ENCODE data around the gene CCDC24.

Gene CCDC24

DNA sequence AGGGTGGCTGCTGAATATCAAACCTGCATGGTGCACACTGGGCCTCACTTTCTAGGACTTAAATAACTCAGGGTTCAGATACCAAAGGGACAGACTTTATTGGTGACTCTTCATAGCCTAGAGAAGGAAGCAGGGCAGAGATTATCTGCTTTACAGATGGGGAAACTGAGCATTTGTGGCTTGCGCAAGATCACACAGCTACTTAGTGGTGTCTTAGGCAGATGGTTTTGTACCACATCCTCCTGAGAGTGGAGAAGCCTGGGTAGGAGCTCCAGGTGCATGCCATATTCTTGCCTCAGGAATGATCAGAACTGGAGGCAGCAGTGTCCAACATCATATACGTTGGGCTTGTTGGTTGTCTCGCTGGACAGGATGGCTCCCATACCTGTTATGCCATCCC, 28.4 kb upstream of the CCDC24 start:
- no peak for FAIRE-seq
- DNase-seq (ENCODE audit: low spot score): no peak

DNA sequence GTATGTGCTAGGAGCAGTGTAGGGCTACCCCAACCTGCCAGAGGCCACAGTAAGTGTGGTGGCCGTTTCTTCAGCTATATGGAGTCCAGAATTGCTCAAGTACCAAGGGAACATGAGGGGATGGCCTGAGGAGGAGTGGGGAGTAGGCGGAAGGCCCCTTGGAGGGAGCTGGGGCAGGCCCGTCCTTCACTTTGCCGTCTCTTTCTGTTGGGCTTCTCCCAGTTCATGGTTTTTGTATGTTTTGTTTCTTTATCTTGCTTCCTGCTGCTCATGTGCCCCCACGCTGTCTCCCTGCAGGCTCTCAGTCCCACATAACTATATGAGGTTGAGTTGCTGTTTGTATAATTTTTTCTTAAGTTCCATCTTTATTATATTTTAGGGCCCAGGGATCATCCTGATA, 27.5 kb upstream of the CCDC24 start:
- DNase-seq (ENCODE audit: low spot score) (no peak), FAIRE-seq (no peak)

GRCh38 chr1:43965316-43965715, 26.1 kb upstream of the CCDC24 start:
- DNase-seq (ENCODE audit: low spot score) (no peak), FAIRE-seq (no peak)

DNA sequence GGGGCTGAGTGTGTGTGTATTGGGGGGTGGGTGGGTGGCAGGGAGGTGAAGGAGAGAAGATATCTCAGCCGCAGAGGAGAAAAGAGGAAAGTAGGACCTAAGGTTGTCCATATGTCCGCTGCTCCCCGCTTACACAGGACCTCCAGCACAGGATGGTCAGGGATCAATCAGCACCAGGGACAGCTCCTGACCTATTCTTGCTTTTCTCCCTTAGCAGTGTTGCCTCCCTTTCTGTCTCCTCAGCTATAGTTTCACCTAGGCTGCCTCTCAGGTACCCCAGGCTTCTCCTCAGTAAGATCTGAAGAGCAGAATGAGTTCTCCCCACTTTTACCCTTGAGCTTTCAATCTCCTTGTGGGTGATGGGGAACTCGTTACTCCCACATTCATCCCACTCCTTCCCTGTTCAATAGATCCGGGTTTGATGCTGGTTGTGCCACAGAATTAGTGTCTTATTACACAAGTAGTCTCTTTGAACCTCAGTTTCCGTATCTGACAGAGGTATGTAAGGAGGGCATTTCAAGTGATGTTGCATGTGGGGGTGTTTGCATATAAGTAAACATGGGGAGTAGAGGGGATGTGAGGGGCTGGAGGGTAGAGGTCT, 23.0 kb upstream of the CCDC24 start:
- peak; percentile 56 for DNase-seq (ENCODE audit: low spot score)
- FAIRE-seq: no peak

- DNase-seq (ENCODE audit: low spot score) (no peak), FAIRE-seq (no peak)
Measured at GRCh38 chr1:43969416-43969745, 22.0 kb upstream of the CCDC24 start.

DNA sequence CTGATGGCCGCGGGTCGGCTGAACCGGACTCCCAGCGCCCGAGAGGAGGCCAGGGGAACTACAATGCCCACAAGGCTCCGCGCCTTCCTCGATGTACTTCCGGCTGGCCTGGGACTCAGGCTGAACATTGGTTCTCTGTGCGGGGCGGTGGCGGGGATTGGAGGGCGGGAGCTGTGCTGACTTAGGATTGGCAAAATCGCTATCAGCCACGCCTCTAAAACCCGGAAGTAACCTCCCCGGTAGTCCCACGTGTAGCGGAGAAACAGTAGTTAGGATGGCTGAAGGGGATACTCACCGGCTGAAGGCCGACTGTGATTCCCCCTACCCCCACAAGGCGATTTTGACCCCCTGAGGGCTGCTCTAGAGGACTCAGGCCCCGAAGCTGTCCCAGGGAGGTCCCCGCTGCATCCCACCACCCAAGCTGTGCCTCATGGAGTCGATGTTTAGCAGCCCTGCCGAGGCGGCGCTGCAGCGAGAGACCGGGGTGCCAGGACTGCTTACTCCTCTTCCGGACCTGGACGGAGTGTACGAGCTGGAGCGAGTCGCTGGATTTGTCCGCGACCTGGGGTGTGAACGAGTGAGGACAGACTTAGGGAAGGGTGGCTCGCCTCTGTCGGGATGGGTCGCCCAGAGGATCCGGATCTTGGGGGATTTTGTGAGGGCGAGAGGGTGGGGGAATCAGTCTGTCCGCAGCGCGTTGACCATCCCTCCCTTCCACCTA, 21.5 kb upstream of the CCDC24 start, which contains the start of gene DPH2:
DPH2 (plus strand) TSS at position 265 of the 721 bp plus-strand sequence; CDS start at position 431, 166 bp downstream.
- FAIRE-seq: peak; percentile 98
- peak; percentile 100 for DNase-seq (ENCODE audit: low spot score)

DNA sequence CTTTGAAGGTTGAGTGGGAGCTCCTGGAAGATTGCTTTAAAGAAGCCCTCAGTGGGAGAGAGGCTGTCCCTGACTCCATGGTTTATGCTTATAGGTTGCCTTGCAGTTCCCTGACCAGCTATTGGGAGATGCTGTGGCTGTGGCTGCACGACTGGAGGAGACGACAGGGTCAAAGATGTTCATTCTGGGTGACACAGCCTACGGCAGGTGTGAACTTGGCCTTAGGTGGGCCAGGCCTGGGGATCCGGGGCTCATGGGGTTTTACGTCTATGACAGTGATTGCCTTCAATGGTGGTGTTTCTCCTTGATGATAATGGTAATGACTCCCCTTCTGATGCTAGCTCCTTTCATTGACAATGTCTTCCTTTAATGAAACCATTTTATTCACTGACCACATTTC, 20.9 kb upstream of the CCDC24 start:
- peak; percentile 32 for FAIRE-seq

DNA sequence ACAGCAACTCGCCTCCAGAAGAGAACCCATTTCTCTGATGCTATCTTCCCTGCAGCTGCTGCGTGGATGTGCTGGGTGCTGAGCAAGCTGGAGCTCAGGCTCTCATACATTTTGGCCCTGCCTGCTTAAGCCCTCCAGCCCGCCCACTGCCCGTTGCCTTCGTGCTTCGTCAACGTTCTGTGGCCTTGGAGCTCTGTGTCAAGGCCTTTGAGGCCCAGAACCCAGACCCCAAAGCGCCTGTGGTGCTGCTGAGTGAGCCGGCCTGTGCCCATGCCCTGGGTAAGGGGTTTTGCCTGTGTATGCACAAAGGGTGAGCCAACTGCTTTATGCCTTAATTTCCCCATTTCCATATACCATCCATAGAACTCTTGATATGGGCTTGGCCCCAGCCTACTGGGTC, 20.5 kb upstream of the CCDC24 start:
- no peak for DNase-seq (ENCODE audit: low spot score)
- no peak for FAIRE-seq

More for the DNA sequence above, 20.9 kb upstream of the CCDC24 start:
- no peak for DNase-seq (ENCODE audit: low spot score)

DNA sequence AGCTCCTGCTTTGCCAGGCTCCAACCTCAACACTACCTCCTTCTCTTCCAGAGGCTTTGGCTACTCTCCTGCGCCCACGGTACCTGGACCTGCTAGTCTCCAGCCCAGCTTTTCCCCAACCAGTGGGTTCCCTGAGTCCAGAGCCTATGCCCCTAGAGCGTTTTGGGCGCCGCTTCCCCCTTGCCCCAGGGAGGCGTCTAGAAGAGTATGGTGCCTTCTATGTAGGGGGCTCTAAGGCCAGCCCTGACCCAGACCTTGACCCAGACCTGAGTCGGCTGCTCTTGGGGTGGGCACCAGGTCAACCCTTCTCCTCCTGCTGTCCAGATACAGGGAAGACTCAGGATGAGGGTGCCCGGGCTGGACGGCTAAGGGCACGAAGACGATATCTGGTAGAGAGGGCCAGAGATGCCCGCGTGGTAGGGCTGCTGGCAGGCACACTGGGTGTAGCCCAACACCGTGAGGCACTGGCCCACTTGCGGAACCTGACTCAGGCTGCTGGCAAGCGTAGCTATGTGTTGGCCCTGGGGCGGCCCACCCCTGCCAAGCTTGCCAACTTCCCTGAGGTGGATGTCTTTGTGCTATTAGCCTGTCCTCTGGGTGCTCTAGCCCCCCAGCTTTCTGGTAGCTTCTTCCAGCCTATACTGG, 19.9 kb upstream of the CCDC24 start:
- DNase-seq (ENCODE audit: low spot score) (no peak), FAIRE-seq (no peak)

DNA sequence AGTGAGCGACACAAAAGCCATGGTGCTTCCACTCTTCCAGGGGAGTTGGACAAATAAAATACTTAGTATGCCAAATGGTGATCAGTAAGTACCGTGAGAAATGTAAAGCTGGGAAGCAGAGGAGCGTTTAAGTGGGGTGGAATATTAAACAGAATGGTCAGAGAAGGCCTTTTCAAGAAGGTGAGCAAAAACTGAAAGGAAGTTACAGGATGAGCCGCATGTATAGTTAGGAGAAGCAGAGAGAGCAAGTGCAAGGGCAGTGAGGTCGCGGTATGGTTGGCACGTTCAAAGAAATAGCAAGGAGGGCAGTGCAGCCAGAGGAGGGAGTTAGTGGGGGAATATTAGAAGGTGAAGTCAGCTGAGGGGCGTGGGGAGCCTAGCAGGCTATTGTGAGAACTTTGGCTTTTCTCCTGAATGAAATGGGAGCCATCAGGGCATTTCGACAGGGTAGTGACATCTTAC, 17.4 kb upstream of the CCDC24 start:
- FAIRE-seq: no peak
- no peak for DNase-seq (ENCODE audit: low spot score)

- peak; percentile 99 for FAIRE-seq
- DNase-seq (ENCODE audit: low spot score): peak; percentile 99
Measured at GRCh38 chr1:43974443-43975248, 16.8 kb upstream of the CCDC24 start, which contains the start of gene ATP6V0B. Gene ATP6V0B, plus strand, starts transcription at chr1:43974960. Its CDS starts 81 bp downstream, at chr1:43975041.

- DNase-seq (ENCODE audit: low spot score) (no peak), FAIRE-seq (peak; percentile 27)
Measured at GRCh38 chr1:43975249-43975961, 16.0 kb upstream of the CCDC24 start.

- no peak for DNase-seq (ENCODE audit: low spot score)
- FAIRE-seq: no peak
Measured at GRCh38 chr1:43976045-43976444, 15.4 kb upstream of the CCDC24 start.

GRCh38 chr1:43976890-43977289, 14.5 kb upstream of the CCDC24 start:
- no peak for FAIRE-seq
- no peak for DNase-seq (ENCODE audit: low spot score)

DNA sequence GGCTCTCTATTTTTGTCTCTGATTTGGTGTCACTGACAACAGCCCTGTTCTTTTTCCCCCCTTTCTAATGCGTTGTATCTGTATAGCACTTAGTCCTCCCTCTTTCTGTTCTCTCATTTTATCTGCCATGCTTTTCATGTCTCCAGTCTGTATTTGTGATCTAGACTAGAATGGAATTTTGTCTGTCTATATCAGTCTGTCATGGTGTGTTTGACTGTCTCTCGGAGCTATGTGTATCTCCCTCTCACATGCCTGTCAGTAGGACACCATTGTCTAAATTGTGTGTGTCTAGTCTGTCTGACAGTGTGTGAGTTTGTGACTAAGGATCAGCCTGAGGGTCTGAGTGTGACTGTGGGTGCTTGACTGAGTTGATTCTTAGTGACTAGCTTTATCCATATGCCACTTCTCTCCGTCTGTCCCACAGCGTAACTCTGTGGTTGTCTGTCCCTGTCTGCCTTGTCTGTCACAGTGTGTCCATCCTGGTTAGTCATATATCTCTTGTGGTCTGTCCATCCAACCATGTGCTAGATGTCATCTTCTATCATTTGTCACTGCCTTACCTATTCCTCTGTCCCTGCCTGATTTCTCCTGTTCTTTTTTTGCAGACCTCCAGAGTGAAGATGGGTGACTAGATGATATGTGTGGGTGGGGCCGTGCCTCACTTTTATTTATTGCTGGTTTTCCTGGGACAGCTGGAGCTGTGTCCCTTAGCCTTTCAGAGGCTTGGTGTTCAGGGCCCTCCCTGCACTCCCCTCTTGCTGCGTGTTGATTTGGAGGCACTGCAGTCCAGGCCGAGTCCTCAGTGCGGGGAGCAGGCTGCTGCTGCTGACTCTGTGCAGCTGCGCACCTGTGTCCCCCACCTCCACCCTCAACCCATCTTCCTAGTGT, 13.8 kb upstream of the CCDC24 start:
- FAIRE-seq: peak; percentile 62
- DNase-seq (ENCODE audit: low spot score): no peak

DNA sequence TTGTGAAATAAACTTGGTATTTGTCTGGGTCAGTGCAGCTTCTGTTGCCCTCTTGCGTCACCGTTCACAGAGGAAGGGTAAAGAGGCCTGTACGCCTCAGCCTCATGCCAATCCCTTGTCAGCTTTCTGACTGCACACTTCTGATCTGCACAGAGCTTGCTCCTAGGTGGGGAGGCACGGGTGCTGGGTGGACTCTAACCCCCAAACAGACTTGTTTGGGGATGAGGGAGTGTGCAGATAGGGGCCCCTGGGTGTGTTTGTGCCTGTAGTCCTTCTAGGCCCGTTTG, 13.2 kb upstream of the CCDC24 start:
- DNase-seq (ENCODE audit: low spot score): no peak
- FAIRE-seq: no peak

- FAIRE-seq: no peak
- peak; percentile 93 for DNase-seq (ENCODE audit: low spot score)
Measured at GRCh38 chr1:43978551-43979260, 12.7 kb upstream of the CCDC24 start, which contains the start of gene B4GALT2. Gene B4GALT2, plus strand, starts transcription at chr1:43979210. Its CDS starts 1,951 bp downstream, at chr1:43981161.

DNA sequence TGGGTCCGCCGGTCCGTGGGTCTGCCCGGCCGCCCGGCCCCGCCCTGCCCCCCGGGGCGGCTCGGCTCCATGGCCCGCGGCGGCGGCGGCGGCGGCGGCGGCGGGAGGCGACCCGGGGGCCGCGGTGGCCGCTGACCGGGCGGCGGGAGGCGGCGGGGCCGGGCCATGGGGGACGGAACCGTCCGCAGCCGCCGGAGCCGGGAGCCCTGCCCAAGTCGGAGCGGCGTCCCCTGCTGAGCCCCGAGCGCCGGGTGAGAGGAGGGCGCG, 12.2 kb upstream of the CCDC24 start:
- no peak for DNase-seq (ENCODE audit: low spot score)
- no peak for FAIRE-seq

DNA sequence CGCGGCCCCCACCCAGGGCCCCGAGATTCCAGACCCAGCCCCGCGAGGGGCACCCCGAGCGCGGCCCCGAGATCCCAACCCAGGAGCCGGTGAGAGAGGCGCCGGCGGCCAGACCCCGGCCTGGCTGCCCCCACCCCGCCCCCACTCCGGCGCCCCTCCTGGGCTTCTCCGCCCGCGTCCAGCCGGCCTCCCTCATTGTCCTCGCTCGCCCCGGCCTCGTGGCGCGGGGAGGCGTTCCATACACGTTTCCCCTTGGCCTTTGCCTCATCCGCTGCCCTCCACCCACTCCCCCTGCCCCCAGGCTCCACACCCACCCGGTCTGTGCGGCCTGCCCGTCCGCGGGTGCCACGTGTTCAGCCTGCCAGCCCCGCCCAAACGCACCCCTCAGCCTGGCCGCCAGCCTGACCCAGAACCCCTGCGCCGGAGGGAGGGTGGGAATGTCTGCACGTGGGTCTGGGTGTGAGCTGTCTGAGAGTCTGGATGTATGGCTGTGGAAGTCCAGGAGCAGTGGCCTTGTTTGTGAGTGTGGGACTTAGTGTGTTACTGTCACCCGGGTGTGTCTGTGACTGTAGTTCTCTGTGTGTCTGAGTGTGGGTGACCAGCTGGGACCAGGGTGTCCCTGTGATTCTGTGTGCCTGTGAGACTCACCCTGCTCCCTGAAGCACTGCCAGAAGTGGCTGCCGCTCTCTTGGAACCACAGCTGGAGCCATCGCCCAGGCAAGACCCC, 11.7 kb upstream of the CCDC24 start:
- FAIRE-seq: peak; percentile 82
- DNase-seq (ENCODE audit: low spot score): peak; percentile 65

Data from urothelium cell line (cell line).